Measurements from ENCODE around the gene CCNL2.
"Not testable (repeated sequence)": the region's sequence is repeated elsewhere in the genome, so short reads cannot be mapped to it uniquely, and the experiment has no call there.

CCNL2 gene

GRCh38 chr1:1397839-1398523 is 1.2 kb downstream of the CCNL2 start:
- DNase-seq: no peak

DNA sequence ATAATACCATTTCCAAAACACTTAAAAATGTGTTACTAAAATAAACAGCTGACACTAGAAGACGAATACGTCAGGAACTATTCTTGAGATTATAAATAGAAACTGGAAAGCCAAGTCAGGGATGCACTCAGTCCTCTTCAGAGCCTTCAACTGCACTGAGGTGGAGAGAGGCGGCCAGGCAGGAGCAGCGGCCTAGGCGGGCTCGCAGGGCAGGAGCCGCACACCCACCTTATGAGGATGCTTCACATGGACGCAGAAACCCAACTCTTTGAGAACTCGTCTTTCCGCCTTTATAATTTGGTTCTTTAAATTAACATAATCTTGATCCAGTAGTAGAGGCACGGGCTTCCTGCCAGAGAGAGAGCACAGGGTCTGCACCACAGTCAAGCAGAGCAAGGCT is 4.0 kb downstream of the CCNL2 start:
- no peak for DNase-seq

- DNase-seq: no peak
Observed at GRCh38 chr1:1394116-1394515, 5.0 kb downstream of the CCNL2 start.

DNA sequence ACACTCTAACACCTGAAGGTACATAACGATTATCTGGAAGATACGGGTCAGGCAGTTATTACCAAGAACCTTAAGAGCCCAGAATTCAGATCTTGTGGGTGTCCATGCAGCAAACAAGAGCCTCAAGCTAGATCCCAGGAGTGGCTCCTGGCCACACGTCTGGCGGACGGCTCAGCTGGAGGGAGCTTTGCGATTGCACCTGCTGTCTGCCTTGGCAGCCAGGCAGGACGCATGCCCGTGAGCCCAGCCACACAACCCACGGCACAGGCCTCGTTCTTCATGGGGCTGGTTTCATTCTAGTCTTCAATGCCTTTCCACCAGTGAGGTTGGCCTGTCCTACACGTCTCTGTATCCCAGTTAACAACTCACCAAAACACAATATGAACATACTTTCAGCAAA is 5.7 kb downstream of the CCNL2 start:
- no peak for DNase-seq

DNA sequence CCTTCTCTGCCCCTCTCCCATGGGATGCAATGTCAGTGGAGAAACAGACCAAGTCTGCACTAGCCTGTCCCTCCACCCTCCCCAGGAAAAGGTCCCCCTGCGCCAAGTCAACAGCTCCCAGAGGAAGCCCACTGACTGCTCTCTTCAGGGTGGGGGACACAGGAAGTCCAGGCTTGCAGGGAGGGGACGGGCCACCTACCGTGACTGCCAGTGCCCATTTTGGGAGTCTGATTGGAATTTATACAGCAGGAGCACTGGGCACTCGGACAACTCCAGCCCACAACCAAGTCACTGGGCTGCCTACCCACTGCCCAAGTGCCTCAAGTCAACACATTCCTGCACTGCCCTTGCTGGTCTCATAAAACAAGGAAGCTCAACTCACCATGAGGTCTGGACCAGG is 6.1 kb downstream of the CCNL2 start:
- DNase-seq: no peak

DNA sequence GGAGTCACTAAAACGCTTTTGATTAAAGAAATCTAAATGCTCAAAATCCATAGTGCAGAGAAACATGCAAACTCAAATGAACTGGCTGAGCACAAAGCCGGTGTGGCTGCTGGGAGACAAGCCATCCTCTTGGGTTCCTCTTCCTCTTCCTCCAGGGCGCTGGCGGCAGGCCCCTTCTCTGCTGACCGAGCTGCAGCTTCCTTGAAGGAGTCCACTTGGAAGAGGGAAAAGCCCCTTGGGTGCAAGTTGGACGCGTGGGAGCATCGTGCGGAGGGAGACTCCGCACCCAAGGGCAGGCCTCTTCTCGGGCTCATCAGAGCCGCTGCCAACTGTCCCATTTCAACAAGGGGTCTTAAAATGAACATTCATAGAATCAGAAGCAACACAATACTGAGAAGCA is 7.9 kb downstream of the CCNL2 start:
- no peak for DNase-seq

DNA sequence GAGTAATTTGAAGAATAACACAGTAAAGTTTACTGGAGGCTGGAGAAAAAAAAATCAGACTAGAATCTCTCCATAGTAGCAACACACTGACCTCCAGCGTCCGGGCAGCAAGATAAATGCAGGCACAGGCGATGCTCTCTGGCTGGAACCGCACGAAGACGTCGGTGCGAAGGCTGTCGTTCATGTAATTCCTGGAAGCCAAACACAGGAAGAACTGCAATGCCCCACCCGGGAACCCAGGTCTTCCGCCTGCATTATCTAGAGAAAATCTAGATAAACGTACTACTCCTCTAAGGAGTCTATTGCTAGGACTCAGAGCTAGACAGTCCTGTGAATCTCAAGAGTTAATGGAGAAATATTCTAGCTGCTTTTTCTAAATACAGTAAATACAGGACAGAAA is 8.5 kb downstream of the CCNL2 start:
- no peak for DNase-seq

GRCh38 chr1:1388078-1388472 is 11.1 kb downstream of the CCNL2 start:
- DNase-seq: no peak

DNA sequence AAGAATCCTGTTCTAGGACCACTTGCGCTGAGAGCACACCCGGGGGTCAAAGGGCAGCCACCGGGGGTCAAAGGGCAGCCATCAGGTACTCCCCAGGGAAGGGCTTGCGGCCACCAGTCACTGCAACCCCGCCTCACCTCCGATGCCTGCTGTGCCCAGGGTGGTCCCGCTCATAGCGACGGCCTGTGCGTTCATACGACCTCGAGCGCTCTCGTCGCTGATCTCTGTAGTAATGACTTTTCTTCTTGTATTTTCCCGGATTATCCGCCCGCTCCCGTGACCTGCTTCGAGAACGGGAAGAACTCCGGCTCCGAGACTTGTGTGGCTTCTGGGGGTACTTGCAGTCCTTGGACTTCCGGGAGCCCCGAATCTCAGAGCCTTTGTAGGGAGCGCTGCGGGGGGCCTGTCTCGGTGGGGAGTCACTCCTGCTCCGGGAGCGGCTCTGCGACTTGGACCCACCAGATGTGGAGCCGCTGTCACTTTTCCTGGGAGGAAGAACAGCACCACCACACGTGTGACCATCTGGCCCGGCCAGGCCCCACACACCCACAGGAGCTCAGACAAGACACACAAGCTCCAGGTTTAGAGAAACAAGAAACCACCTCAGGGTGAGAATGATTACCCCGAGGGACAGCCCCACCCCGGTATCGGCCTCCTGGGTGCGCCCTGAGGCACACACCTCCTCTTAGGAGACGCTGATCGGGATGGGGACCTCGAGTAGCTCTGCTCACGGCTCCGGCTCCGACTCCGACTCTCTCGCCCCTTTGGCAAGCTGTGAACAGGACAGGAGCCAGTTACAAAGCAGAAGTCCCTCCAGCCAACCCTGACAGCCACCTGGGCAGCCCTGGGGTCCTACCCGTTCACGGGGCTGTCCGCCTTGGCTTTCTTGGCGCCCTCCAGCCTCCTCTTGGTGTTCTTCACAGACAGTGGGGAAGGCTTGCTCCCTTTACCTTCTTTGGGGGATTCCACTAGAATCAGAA is 11.7 kb downstream of the CCNL2 start:
- no peak for DNase-seq

GRCh38 chr1:1385931-1386330 is 13.2 kb downstream of the CCNL2 start:
- DNase-seq: no peak

GRCh38 chr1:1385339-1385738 is 13.8 kb downstream of the CCNL2 start:
- not testable (repeated sequence) for DNase-seq

GRCh38 chr1:1381294-1381693 is 17.8 kb downstream of the CCNL2 start:
- DNase-seq: no peak

- DNase-seq: no peak
Observed at GRCh38 chr1:1380860-1381259, 18.3 kb downstream of the CCNL2 start.

DNA sequence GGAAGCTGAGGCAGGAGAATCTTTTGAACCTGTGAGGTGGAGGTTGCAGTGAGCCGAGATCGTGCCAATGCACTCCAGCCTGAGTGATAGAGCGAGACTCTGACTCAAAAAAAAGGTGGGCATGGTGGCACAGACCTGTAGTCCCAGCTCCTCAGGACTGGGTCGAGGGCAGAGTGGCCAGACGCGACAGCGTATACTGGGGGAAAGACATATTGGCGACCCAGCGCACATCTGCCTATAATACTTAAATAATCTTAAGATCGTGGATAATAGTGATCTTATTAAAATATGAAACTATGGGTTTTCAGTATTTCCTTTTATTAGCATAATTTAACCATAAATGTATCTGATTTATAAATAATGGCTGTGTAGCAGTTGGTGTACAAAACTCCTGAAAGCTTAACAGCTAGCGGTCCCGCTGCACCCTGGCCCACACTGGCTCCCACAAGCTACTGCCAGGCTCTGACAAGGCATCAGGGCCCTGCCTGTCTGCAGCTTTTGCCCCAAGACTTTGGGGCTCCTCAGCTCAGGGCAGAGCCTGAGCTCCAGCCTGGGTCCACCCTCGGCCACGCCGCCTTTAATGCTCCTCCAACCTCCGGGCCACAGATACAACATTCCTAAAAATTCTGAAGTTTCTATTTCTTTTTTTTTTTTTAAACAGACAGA is 21.5 kb downstream of the CCNL2 start:
- no peak for DNase-seq

- DNase-seq: no peak
Observed at GRCh38 chr1:1376551-1377226, 22.4 kb downstream of the CCNL2 start.

- peak; percentile 92 for DNase-seq
Observed at GRCh38 chr1:1374929-1375662, 24.0 kb downstream of the CCNL2 start, which contains the start of gene AURKAIP1. Gene AURKAIP1, minus strand, starts transcription at chr1:1375207. Its CDS starts 451 bp downstream, at chr1:1374756.

- DNase-seq: no peak
Observed at GRCh38 chr1:1374589-1374928, 24.6 kb downstream of the CCNL2 start.

GRCh38 chr1:1373815-1374588 is 25.1 kb downstream of the CCNL2 start:
- no peak for DNase-seq

DNA sequence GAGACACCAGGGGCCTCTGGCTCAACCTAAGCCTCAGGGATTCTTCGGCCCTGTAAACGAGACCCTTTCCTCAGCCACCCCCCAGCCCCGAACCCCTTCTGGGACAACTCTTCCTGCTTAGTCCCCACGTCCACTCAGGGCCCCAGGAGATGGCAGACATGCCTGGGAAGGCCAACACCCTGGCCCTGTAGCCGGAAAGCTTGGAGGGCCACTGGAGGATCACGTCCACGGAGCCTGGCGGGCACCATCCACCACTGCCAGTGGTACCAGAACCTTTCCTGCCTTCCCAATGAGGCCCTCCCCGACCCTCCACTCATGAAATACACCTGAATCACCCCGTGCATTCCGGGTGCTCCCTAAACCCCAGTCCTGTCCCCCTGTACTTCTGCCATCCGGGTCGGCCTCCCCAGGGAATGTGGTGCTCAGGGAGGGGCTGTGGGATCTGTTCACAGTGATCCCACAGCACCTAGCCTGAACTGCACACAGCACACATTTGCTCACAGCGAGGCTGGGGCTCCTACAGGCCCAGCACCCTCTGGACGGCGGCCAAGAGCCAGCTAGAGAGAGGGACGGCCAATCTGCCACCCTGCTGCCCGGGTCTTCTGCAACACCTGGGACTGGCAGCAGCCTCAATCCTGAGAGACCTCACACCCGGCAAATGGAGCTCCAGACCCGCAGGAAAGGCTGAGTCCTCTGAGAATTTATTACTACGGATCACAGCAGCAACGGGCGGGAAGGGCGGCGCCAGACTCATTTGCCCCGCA is 25.9 kb downstream of the CCNL2 start:
- no peak for DNase-seq
